GM19468 (cell line): ENCODE data around the gene CST9.
"Not testable (repeated sequence)": the region's sequence is repeated elsewhere in the genome, so short reads cannot be mapped to it uniquely, and the experiment has no call there.

Source experiments
- ATAC-seq: cut with Tn5 transposase; IDR thresholded peaks from one replicate; pipeline ENCODE4 v1.9.1; 2021; ENCODE audit warnings: mild to moderate bottlenecking, moderate library complexity, moderate number of reproducible peaks; ENCODE audit not compliant: unreplicated experiment; ENCODE audit errors: extremely low read depth

The CST9 gene

DNA sequence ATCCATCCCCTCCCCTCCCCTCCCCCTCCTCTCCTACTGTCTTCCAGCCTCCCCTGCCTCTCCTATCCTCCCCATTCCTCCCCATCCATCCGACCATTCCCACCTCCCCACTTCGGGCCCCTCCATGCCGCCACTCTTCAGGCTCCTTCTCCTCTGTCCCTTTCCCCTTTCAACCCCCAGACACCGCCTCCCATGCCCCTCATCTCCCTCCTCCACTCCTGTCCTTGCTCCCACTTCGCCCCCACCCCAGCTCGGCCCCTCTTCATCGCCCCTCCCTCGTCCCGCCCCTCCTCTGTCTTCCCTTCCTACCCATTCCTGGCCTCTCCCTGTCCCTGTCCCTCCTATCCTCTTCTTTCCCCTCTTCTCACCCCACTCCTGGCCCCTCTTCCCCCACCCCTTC lies 32.6 kb upstream of the CST9 start:
- no peak for ATAC-seq

DNA sequence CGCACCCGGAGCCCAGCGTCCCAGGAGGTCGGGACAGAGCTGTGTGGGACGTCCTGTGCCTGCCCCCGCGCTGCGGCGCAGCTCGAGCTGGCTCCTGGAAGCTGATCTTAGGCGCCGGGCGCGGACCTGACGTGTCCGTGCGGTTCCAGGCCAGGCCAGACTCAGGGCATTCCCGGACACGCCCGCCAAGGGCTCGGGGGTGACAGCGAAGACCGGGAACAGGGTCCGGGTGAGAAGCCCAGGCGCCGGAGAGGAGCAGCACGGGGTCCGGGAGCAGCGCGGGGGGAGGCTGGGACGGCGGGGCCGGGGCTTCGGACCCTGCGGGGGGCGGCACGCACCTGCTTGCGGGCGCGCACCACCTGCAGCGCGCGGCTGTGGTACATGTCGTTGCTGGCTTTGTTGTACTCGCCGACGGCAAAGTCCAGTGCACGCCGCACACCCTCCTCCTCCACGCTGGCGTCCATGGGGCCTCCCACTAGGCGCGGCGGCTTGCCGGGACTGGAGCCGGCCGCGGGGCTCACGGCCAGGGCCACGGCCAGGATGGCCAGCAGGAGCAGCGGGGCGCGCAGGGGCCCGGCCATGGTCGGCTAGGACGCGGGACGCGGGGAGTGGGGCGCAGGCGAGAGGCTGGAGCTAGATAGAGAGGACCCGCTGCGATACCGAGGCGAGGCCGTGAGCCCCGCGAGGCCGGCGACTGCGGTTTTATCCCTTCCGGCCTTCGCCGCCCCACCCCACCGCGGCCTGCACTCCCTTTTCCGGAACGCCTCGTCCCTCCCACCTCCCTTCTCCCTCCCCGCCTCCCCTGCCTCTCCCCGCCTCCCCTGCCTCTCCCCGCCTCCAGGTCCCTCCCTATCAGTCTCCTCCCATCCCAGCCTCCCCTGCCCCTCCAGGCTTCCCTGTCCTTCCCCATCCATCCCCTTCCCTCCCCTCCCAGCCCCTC lies 31.8 kb upstream of the CST9 start, which contains the start of gene CST3:
CST3 (minus strand) TSS at position 674 of the 940 bp plus-strand sequence; CDS start at position 581, 93 bp downstream.
- ATAC-seq = peak; percentile 31

DNA sequence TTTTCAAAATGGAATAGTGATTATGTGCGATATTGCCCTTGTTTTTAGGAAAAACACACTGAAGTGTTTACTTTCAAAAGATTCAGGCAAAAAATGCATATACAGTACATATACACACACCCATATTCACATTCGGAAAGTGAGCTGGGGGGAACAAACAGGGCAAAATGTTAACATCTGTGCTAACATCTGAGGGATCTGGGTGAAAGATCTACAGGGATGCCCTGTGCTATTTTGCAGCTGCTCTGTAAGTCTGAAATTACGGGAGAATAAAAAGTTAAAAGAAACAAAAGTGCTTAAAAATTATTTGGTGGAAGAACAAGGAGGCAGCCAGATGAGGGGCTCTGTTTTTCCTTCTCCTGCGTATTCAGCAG lies 31.2 kb upstream of the CST9 start:
- no peak for ATAC-seq

GRCh38 chr20:23636182-23636907 lies 30.6 kb upstream of the CST9 start:
- ATAC-seq = no peak

DNA sequence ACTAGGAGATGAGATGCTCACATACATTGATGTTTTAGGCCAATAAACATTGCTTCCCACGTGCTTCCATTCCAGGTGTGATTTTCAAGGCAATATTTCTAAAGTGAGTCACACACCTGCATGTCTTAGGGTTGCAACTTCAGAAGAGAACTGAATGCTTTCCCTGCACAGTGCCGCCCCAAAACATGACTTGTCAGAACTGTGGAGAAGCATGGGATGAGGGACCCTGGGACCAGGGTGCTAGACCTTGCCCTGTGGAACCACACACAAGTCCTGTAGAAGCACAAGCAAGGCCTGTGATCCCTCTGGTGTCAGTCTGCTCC lies 30.0 kb upstream of the CST9 start:
- not testable (repeated sequence) for ATAC-seq

DNA sequence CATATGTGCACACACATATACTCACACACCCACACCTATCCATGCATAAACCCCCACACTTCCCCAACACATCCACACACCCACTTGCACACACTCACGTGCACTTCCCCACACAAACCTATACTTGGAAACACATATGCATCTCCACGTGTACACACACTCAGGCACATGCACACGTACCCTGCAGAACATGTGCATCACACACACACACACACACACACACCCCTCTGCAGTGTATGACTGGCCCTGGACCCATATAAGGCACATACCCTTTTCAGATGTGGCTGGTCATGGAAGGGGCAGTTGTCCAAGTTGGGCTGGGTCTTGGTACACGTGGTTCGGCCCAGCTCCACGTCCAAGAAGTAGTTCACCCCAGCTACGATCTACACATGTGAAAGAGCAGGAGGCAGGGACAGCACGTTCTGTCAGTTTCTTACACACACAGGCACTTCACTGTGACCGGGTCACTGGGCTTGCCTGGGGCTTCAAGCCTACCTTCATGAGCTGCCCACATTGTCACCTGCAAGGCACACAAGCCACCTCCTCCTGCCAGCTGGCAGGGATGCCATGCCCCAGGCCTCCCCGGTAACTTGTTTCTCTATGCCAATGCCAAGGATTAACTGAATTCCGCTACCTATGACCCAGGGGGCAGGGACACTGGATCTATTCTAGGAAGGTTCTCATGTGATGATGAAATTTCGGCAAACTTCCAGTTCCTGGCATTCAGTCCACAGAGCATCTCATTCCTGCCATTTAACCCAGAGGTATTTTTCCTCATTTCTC lies 29.5 kb upstream of the CST9 start:
- no peak for ATAC-seq

GRCh38 chr20:23634044-23634801 lies 28.5 kb upstream of the CST9 start:
- ATAC-seq = no peak

DNA sequence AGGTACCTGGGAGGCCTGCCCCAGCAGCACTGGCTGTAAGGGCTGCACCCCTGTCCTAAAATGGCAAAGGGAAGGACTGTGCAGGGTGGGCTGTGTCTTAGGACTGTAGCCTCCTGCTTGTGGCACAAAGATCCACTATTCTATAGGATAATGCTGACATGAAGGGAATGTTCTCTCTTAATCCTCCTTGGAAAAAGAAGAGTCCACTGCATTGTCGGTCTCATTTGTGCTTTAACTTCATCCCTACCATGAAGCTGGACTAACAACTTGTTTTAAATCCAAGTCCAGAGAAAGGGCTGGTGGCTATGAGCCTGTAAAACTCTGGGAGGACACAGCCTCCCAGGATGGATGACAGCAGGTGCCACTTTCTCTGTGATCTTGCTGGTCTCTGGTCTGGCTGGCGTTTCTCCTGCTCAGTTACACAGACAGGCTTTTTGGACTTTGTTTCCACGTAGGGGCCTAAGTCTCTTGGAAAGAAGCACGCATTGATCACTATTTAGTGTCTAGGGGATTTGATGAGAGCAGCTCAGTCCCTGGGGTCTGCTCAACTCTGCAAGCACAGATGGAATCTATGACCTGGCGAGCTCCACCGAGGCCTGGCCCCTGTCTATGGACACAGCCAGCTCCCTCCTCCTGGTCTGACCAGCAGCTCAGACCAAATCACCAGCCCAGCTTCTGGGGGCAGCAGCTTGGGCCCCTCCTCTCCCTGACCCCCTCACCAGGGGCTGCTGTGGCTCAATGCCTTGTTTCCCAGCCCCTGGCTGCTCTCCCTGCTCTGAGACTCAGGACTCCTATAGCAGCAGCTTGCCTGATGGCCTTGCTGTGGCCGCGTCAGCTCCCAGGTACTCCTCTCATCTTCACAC lies 27.2 kb upstream of the CST9 start:
- ATAC-seq = no peak

DNA sequence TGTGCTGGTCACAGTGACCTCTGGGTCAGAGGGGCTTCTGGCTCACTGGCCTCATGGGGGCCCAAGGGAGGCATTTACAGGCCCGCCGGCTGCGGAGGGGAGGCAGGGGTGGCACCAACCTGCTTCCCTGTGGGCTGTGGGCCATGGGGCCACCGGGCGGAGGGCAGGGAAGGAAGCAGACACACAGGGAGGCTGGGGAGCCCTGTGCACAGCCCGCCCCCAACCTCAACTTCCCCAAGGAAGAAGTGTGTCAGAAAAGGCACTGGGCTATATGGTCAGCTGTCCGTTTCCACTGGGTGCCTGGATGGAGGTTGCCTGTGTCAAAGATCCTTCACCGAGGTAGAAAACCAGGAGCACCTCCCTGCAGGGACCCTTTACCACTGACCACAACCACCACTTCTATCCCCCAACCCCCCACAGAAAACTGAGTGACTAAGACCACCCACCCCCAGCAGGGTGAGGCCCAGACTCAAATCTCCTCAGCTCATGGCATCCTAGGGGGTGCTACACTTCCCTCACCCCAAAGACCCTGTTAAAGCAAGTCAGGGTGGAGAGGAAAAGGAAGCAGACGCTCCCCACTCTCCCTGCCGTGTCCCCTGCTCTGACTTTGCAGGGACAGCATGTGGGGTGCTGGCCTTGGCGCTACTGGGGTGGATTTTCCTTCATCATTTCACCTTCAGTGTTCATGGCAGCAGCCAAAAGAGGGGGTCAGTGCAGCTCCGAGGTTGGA lies 26.4 kb upstream of the CST9 start:
- no peak for ATAC-seq

- ATAC-seq = no peak
Measured at GRCh38 chr20:23631226-23631822, 25.6 kb upstream of the CST9 start.

GRCh38 chr20:23630392-23630849 lies 24.7 kb upstream of the CST9 start:
- ATAC-seq = no peak

DNA sequence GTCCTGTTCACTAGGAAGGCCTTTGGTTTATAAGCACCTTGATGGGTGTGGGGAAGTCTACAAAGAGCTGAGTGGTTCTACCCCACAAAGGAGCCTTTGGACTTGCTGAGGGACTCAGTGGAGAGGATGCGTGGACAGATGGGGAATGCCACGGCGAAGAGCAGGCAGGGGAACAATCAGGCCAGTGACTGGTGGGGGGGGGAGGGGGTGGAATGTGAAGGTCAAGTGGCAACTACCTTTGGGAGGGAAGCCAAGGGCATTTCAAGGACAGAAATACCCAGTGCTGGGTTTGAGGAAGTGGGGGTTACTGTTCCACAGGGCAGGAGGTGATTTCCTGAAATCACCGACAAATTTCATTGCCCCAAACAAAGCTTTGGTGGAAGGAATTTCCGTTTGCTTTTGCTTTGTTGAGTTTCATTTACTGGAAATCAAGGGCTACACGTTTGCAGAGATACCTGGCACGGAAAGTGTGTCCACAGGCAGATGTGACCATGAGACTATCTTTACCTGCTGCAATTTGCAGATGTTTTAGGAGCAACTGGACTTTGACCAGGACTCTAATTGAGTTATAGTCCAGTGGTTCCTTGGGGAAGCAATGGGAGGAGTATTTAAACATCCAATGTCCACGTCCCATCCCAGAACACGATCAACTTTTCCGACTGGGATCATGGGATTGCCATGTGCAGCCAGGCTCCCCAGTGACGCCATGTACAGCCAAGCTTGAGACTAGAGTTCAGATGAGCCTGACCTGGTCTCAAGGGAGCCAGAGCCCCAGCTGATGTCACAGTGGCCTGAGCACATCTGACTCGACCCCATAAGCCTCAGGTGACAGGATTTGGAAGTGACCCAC lies 24.1 kb upstream of the CST9 start:
- no peak for ATAC-seq

- no peak for ATAC-seq
Measured at GRCh38 chr20:23629017-23629541, 23.4 kb upstream of the CST9 start.

DNA sequence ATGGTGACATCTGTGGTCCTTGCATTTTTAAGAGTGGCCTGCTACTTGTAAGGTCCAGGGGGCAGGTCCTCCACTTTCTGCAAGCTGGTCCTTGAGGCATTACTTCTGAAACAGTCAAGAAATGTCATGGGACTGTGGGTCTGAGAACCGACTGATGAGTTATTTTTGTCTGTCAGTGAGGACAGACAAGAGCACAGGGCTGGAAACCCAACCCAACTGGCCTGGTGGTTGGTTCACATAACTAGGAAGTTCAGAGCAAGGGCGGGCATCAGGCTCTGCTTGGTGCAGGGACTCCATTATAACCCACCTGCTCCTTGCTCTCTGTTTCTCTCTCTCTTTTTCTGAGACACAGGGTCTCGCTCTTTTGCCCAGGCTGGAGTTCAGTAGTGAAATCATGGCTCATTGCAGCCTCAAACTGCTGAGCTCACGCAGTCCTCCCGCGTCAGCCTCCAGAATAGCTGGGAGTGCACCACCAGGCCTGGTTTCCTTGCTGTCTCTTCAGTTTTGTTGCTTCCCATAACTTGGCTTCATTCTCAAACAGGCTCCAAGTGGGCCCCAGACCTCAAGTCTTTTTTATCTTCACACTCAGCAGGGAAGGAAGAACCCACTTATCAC lies 22.8 kb upstream of the CST9 start:
- no peak for ATAC-seq

GRCh38 chr20:23627501-23627900 lies 21.8 kb upstream of the CST9 start:
- no peak for ATAC-seq

DNA sequence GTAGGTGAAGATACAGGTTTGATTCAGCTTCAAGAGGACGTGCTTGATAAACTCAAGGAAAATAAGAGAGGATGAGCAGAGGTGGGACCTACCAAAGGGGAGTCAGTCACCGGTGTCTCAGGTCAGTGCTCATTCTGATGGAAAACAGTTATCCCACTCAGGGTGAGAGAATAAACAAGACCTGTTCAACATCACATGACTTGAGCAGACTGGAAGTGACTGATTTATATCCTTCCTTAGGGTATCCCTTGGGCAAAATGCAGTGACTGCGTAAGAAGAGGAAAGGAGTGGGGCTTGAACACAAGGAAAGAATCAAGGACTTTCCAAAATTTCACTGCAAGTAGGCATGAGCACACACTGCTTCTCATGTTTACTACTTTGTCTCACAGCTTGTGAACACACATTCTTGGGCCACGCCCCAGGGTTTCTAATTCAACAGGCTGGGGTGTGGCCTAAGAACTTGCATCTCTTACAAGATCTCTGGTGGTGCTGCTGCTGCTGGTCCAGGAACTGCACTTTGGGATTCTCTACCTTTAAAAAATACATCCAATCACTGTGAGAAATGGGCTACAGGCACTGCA lies 20.4 kb upstream of the CST9 start:
- ATAC-seq = no peak
